Measurements from ENCODE around the gene F10. TPM values are rescaled to one million over a fixed set of nuclear protein-coding genes. Genes with fewer than 3 reads are reported as not detected.

F10 gene
- total RNA-seq, 2 donors from 2014 or later: 21.9 to 27.5 TPM

- Histone ChIP-seq H3K27ac (no peak overlapping the region), H3K9me3 (no peaks in the 10 kb centered on the region), H3K27me3 (no peaks in the 10 kb centered on the region), H3K36me3 (peaks cover 66% of the 10 kb centered on the region), H3K4me1 (peaks cover 0 to 23% of the 10 kb centered on the region in 2 donors), H3K4me3 (no peak overlapping the region)
- TF ChIP-seq CTCF (IDR thresholded peaks at IDR 0.05): no peak
- DNase-seq (ENCODE audit: low spot score): no peak
Measured at GRCh38 chr13:113176822-113177221, 54.2 kb downstream of the F10 start.

GRCh38 chr13:113178070-113178895 is 55.7 kb downstream of the F10 start:
- H3K36me3 ChIP-seq: peaks cover 66% of the 10 kb centered on the region
- DNase-seq (ENCODE audit: low spot score): no peak
- H3K4me3 ChIP-seq: no peak overlapping the region
- H3K27ac ChIP-seq: peak overlapping the region; percentile 45 to 55
- H3K9me3 ChIP-seq: no peaks in the 10 kb centered on the region
- peaks cover 0 to 23% of the 10 kb centered on the region in 2 donors for H3K4me1 ChIP-seq
- H3K27me3 ChIP-seq: no peaks in the 10 kb centered on the region
- TF ChIP-seq CTCF (IDR thresholded peaks at IDR 0.05): no peak

- DNase-seq (ENCODE audit: low spot score): no peak
- no peak overlapping the region for H3K4me3 ChIP-seq
- H3K4me1 ChIP-seq: peaks cover 0 to 23% of the 10 kb centered on the region in 2 donors
- H3K9me3 ChIP-seq: no peaks in the 10 kb centered on the region
- H3K36me3 ChIP-seq: peaks cover 71% of the 10 kb centered on the region
- H3K27ac ChIP-seq: peak overlapping the region; percentile 45 to 55
- TF ChIP-seq CTCF (IDR thresholded peaks at IDR 0.05): no peak
- no peaks in the 10 kb centered on the region for H3K27me3 ChIP-seq
Measured at GRCh38 chr13:113178896-113179167, 56.2 kb downstream of the F10 start.

GRCh38 chr13:113179374-113180230 is 57.0 kb downstream of the F10 start:
- no peak for DNase-seq (ENCODE audit: low spot score)
- H3K36me3 ChIP-seq: peaks cover 73% of the 10 kb centered on the region
- no peaks in the 10 kb centered on the region for H3K9me3 ChIP-seq
- H3K4me3 ChIP-seq: no peak overlapping the region
- TF ChIP-seq CTCF (IDR thresholded peaks at IDR 0.05): no peak
- peaks cover 0 to 23% of the 10 kb centered on the region in 2 donors for H3K4me1 ChIP-seq
- H3K27me3 ChIP-seq: no peaks in the 10 kb centered on the region
- peak overlapping the region; percentile 45 to 55 for H3K27ac ChIP-seq

- no peak overlapping the region for H3K27ac ChIP-seq
- no peak overlapping the region for H3K4me3 ChIP-seq
- H3K9me3 ChIP-seq: no peaks in the 10 kb centered on the region
- no peaks in the 10 kb centered on the region for H3K27me3 ChIP-seq
- H3K36me3 ChIP-seq: peaks cover 54% of the 10 kb centered on the region
- no peak for TF ChIP-seq CTCF (IDR thresholded peaks at IDR 0.05)
- peaks cover 0 to 23% of the 10 kb centered on the region in 2 donors for H3K4me1 ChIP-seq
- no peak for DNase-seq (ENCODE audit: low spot score)
Measured at GRCh38 chr13:113182046-113182445, 59.4 kb downstream of the F10 start.

All from right atrium auricular region (tissue), 2 donors.